Measurements from ENCODE around the gene RHOH.
A peak's percentile ranks its signal among the peaks of the same experiment; 100 is the strongest.

RHOH gene

DNA sequence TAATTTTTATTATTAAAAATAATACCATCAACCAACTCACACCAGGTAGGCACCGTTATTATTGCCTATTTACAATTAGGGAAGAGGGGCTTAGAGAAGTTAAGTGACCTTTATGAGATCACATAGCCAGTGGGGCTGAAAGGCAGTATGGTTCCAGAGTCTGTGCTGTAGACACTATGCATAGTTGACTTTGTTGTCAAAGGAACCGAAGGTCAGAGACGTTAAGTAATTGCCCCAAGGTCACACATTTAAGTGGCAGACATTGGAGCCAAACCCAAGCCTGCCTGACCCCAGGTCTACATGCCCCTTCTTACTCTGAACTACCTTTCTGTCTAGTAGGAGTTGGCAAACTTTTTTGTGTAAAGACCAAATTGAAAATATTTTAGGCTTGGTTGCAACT is 36.4 kb downstream of the RHOH start:
- peaks cover 89% of the 10 kb centered on the region for H3K4me1 ChIP-seq (ENCODE audit: control insufficient read depth, low read length)
- peaks cover 100% of the 10 kb centered on the region for H3K79me2 ChIP-seq (ENCODE audit: control insufficient read depth, low read length)
- no peak overlapping the region for H3K27ac ChIP-seq (ENCODE audit: low read depth, low read length)
- H3K9me3 ChIP-seq (ENCODE audit: control insufficient read depth, insufficient read depth, low read length) = no peaks in the 10 kb centered on the region
- H3K4me2 ChIP-seq (ENCODE audit: low read length) = peak overlapping the region; percentile 14; the same call in 1 of the 2 replicates
- no peaks in the 10 kb centered on the region for H3K9me2 ChIP-seq (replicated peaks; ENCODE audit: control insufficient read depth, low read length)
- peaks cover 55% of the 10 kb centered on the region for H4K20me1 ChIP-seq (ENCODE audit: control insufficient read depth, insufficient read depth, low read depth, low read length)
- TF ChIP-seq, protein P1, sequence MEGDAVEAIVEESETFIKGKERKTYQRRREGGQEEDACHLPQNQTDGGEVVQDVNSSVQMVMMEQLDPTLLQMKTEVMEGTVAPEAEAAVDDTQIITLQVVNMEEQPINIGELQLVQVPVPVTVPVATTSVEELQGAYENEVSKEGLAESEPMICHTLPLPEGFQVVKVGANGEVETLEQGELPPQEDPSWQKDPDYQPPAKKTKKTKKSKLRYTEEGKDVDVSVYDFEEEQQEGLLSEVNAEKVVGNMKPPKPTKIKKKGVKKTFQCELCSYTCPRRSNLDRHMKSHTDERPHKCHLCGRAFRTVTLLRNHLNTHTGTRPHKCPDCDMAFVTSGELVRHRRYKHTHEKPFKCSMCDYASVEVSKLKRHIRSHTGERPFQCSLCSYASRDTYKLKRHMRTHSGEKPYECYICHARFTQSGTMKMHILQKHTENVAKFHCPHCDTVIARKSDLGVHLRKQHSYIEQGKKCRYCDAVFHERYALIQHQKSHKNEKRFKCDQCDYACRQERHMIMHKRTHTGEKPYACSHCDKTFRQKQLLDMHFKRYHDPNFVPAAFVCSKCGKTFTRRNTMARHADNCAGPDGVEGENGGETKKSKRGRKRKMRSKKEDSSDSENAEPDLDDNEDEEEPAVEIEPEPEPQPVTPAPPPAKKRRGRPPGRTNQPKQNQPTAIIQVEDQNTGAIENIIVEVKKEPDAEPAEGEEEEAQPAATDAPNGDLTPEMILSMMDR (IDR thresholded peaks at IDR 0.05; ENCODE audit: low read depth, low read length, poor library complexity, severe bottlenecking) = no peak
- TF ChIP-seq EZH2phosphoT487 (IDR thresholded peaks at IDR 0.05; ENCODE audit: borderline replicate concordance, low read length) = no peak
- no peaks in the 10 kb centered on the region for H3K27me3 ChIP-seq (ENCODE audit: control insufficient read depth, low read length)
- peaks cover 71% of the 10 kb centered on the region for H3F3A ChIP-seq (ENCODE audit: control insufficient read depth, insufficient read depth)
- peaks cover 98% of the 10 kb centered on the region for H3K36me3 ChIP-seq (ENCODE audit: control insufficient read depth, low read length)
- no peak overlapping the region for H3K4me3 ChIP-seq (ENCODE audit: low read length)

DNA sequence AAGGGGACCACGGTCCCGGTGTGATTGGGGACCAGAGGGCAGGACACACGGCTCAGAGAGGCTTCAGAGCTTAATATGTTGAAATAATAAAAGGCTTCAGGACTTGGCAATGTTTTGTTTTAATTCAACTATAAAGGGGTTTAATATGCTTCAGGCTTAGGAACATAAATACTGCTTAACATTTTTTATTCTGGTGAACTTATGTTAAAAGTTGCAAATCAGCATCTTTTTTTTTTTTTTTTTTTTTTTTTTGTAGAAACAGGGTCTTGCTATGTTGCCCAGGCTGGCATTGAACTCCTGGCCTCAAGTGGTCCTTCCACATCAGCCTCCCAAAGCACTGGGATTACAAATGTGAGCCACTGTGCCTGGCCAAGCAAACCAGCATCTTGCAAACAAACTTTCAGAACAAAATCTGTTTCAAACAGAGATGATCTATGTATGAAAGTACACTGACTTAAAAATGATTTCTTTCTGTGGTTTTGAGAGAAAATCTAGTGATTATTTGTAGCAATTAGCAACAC is 37.7 kb downstream of the RHOH start:
- Histone ChIP-seq H3K27ac (ENCODE audit: low read depth, low read length) (no peak overlapping the region), H3F3A (ENCODE audit: control insufficient read depth, insufficient read depth) (peaks cover 74% of the 10 kb centered on the region), H3K79me2 (ENCODE audit: control insufficient read depth, low read length) (peaks cover 100% of the 10 kb centered on the region), H3K4me2 (ENCODE audit: low read length) (no peak overlapping the region), H3K27me3 (ENCODE audit: control insufficient read depth, low read length) (no peaks in the 10 kb centered on the region), H4K20me1 (ENCODE audit: control insufficient read depth, insufficient read depth, low read depth, low read length) (peaks cover 57% of the 10 kb centered on the region), H3K9me2 (replicated peaks; ENCODE audit: control insufficient read depth, low read length) (no peaks in the 10 kb centered on the region), H3K4me1 (ENCODE audit: control insufficient read depth, low read length) (peaks cover 88% of the 10 kb centered on the region), H3K36me3 (ENCODE audit: control insufficient read depth, low read length) (peaks cover 98% of the 10 kb centered on the region), H3K4me3 (ENCODE audit: low read length) (no peak overlapping the region), H3K9me3 (ENCODE audit: control insufficient read depth, insufficient read depth, low read length) (no peaks in the 10 kb centered on the region)
- TF ChIP-seq, protein P1 (IDR thresholded peaks at IDR 0.05; ENCODE audit: low read depth, low read length, poor library complexity, severe bottlenecking) = no peak
- no peak for TF ChIP-seq EZH2phosphoT487 (IDR thresholded peaks at IDR 0.05; ENCODE audit: borderline replicate concordance, low read length)

GRCh38 chr4:40238008-40238699 is 41.3 kb downstream of the RHOH start:
- Histone ChIP-seq H3K27ac (ENCODE audit: low read depth, low read length) (no peak overlapping the region), H3K27me3 (ENCODE audit: control insufficient read depth, low read length) (no peaks in the 10 kb centered on the region), H3K4me3 (ENCODE audit: low read length) (no peak overlapping the region), H3K4me1 (ENCODE audit: control insufficient read depth, low read length) (peaks cover 82% of the 10 kb centered on the region), H3F3A (ENCODE audit: control insufficient read depth, insufficient read depth) (peaks cover 80% of the 10 kb centered on the region), H3K36me3 (ENCODE audit: control insufficient read depth, low read length) (peaks cover 94% of the 10 kb centered on the region), H3K9me3 (ENCODE audit: control insufficient read depth, insufficient read depth, low read length) (no peaks in the 10 kb centered on the region), H3K4me2 (ENCODE audit: low read length) (peak overlapping the region; percentile 17; the same call in 1 of the 2 replicates), H3K79me2 (ENCODE audit: control insufficient read depth, low read length) (peaks cover 100% of the 10 kb centered on the region), H4K20me1 (ENCODE audit: control insufficient read depth, insufficient read depth, low read depth, low read length) (peaks cover 58% of the 10 kb centered on the region), H3K9me2 (replicated peaks; ENCODE audit: control insufficient read depth, low read length) (no peaks in the 10 kb centered on the region)
- TF ChIP-seq, protein P1 (IDR thresholded peaks at IDR 0.05; ENCODE audit: low read depth, low read length, poor library complexity, severe bottlenecking) = no peak
- no peak for TF ChIP-seq EZH2phosphoT487 (IDR thresholded peaks at IDR 0.05; ENCODE audit: borderline replicate concordance, low read length)

All from DOHH2 (cell line).